IPS-20b (cell line): ENCODE data around the gene SMAD4.
"Not testable (repeated sequence)": the region's sequence is repeated elsewhere in the genome, so short reads cannot be mapped to it uniquely, and the experiment has no call there.

Experiments
- H3K27ac ChIP-seq: one replicate; pipeline ENCODE4 v1.5.1; 2013; ENCODE audit warnings: low read length
- H3K27me3 ChIP-seq: 2 replicates; pipeline ENCODE4 v1.6.1; 2013; ENCODE audit warnings: mild to moderate bottlenecking, low read length, inconsistent platforms; ENCODE audit not compliant: insufficient read depth
- H3K36me3 ChIP-seq: 2 replicates; pipeline ENCODE4 v1.6.1; 2013; ENCODE audit warnings: low read depth, mild to moderate bottlenecking, inconsistent platforms, low read length, moderate library complexity; ENCODE audit not compliant: insufficient read depth
- H3K4me1 ChIP-seq: 2 replicates; pipeline ENCODE4 v1.6.1; 2013; ENCODE audit warnings: mild to moderate bottlenecking, control low read depth, inconsistent platforms, low read length, moderate library complexity; ENCODE audit not compliant: insufficient read depth
- H3K4me3 ChIP-seq: 2 replicates; pipeline ENCODE4 v1.5.1; 2013; ENCODE audit warnings: mild to moderate bottlenecking, low read length, inconsistent platforms
- H3K9ac ChIP-seq: 2 replicates; pipeline ENCODE4 v1.6.1; 2013; ENCODE audit warnings: low read depth, mild to moderate bottlenecking, inconsistent platforms, low read length, moderate library complexity
- H3K9me3 ChIP-seq: 2 replicates; pipeline ENCODE4 v1.6.1; 2013; ENCODE audit warnings: mild to moderate bottlenecking, low read depth, low read length, inconsistent platforms; ENCODE audit not compliant: insufficient read depth

The SMAD4 gene

GRCh38 chr18:51098513-51098912 lies 68.5 kb downstream of the SMAD4 start:
- no peak overlapping the region for H3K9ac ChIP-seq
- peaks cover 4% of the 10 kb centered on the region; the same call in 1 of the 2 replicates for H3K9me3 ChIP-seq
- no peaks in the 10 kb centered on the region for H3K4me1 ChIP-seq
- no peaks in the 10 kb centered on the region for H3K36me3 ChIP-seq
- no peak overlapping the region for H3K4me3 ChIP-seq
- H3K27me3 ChIP-seq, result no peaks in the 10 kb centered on the region
- H3K27ac ChIP-seq, result no peak overlapping the region

- Histone ChIP-seq H3K36me3 (no peaks in the 10 kb centered on the region), H3K9me3 (peaks cover 4% of the 10 kb centered on the region; the same call in 1 of the 2 replicates), H3K27me3 (no peaks in the 10 kb centered on the region), H3K27ac (no peak overlapping the region), H3K4me3 (no peak overlapping the region), H3K9ac (no peak overlapping the region), H3K4me1 (no peaks in the 10 kb centered on the region)
These were observed 70.5 kb downstream of the SMAD4 start for GRCh38 chr18:51100385-51101120.

GRCh38 chr18:51107082-51107481 lies 77.1 kb downstream of the SMAD4 start:
- Histone ChIP-seq H3K36me3 (no peaks in the 10 kb centered on the region), H3K9me3 (peaks cover 2% of the 10 kb centered on the region; the same call in 1 of the 2 replicates), H3K27me3 (no peaks in the 10 kb centered on the region), H3K4me3 (no peak overlapping the region), H3K27ac (no peak overlapping the region), H3K9ac (no peak overlapping the region), H3K4me1 (no peaks in the 10 kb centered on the region)

GRCh38 chr18:51107598-51108305 lies 77.7 kb downstream of the SMAD4 start:
- no peak overlapping the region for H3K4me3 ChIP-seq
- no peak overlapping the region for H3K27ac ChIP-seq
- no peaks in the 10 kb centered on the region for H3K27me3 ChIP-seq
- no peaks in the 10 kb centered on the region for H3K9me3 ChIP-seq
- H3K9ac ChIP-seq, result no peak overlapping the region
- no peaks in the 10 kb centered on the region for H3K36me3 ChIP-seq
- H3K4me1 ChIP-seq, result no peaks in the 10 kb centered on the region

- no peaks in the 10 kb centered on the region for H3K36me3 ChIP-seq
- no peak overlapping the region for H3K4me3 ChIP-seq
- no peak overlapping the region for H3K9ac ChIP-seq
- no peaks in the 10 kb centered on the region for H3K9me3 ChIP-seq
- H3K27ac ChIP-seq, result no peak overlapping the region
- H3K27me3 ChIP-seq, result no peaks in the 10 kb centered on the region
- no peaks in the 10 kb centered on the region for H3K4me1 ChIP-seq
These were observed 78.3 kb downstream of the SMAD4 start for GRCh38 chr18:51108330-51108729.

- Histone ChIP-seq H3K27ac (no peak overlapping the region), H3K4me1 (no peaks in the 10 kb centered on the region), H3K4me3 (no peak overlapping the region), H3K36me3 (no peaks in the 10 kb centered on the region), H3K27me3 (no peaks in the 10 kb centered on the region), H3K9me3 (no peaks in the 10 kb centered on the region), H3K9ac (no peak overlapping the region)
These were observed 80.2 kb downstream of the SMAD4 start for GRCh38 chr18:51110073-51110797.

- not testable (repeated sequence) for H3K27me3 ChIP-seq, H3K4me1 ChIP-seq, H3K4me3 ChIP-seq, H3K9ac ChIP-seq, H3K9me3 ChIP-seq, H3K36me3 ChIP-seq, H3K27ac ChIP-seq
These were observed 81.8 kb downstream of the SMAD4 start for GRCh38 chr18:51111633-51112355.

GRCh38 chr18:51116996-51117395 lies 87.0 kb downstream of the SMAD4 start:
- not testable (repeated sequence) for H3K36me3 ChIP-seq, H3K4me3 ChIP-seq, H3K9me3 ChIP-seq, H3K27ac ChIP-seq, H3K27me3 ChIP-seq, H3K9ac ChIP-seq, H3K4me1 ChIP-seq

GRCh38 chr18:51119561-51119960 lies 89.5 kb downstream of the SMAD4 start:
- H3K4me3 ChIP-seq, H3K9me3 ChIP-seq, H3K36me3 ChIP-seq: not testable (repeated sequence)

GRCh38 chr18:51119976-51120375 lies 90.0 kb downstream of the SMAD4 start:
- H3K27ac ChIP-seq, H3K9me3 ChIP-seq: not testable (repeated sequence)

More at GRCh38 chr18:51119561-51119960, 89.5 kb downstream of the SMAD4 start:
- not testable (repeated sequence) for H3K9ac ChIP-seq, H3K4me1 ChIP-seq, H3K27ac ChIP-seq, H3K27me3 ChIP-seq

GRCh38 chr18:51120809-51121596 lies 91.0 kb downstream of the SMAD4 start:
- no peak overlapping the region for H3K9ac ChIP-seq
- H3K9me3 ChIP-seq, result no peaks in the 10 kb centered on the region
- H3K4me3 ChIP-seq, result no peak overlapping the region
- no peaks in the 10 kb centered on the region for H3K36me3 ChIP-seq
- H3K27me3 ChIP-seq, result no peaks in the 10 kb centered on the region
- H3K27ac ChIP-seq, result no peak overlapping the region
- H3K4me1 ChIP-seq, result no peaks in the 10 kb centered on the region; the same call in 1 of the 2 replicates

More at GRCh38 chr18:51119976-51120375, 90.0 kb downstream of the SMAD4 start:
- not testable (repeated sequence) for H3K4me3 ChIP-seq, H3K36me3 ChIP-seq, H3K4me1 ChIP-seq, H3K27me3 ChIP-seq, H3K9ac ChIP-seq
